ENCODE data around the gene ZNF766.

Gene ZNF766

GRCh38 chr19:52296773-52297600 is 27.6 kb downstream of the ZNF766 start, which contains the start of gene ZNF480:
Gene ZNF480, plus strand, starts transcription at chr19:52297169. Its CDS starts 3,244 bp downstream, at chr19:52300413.
- Histone ChIP-seq H4K20me1 (ENCODE audit: insufficient read depth, low read length) (no peaks in the 10 kb centered on the region; the same call in 1 of the 2 replicates), H3K36me3 (ENCODE audit: insufficient read depth, low read length) (peaks cover 51% of the 10 kb centered on the region), H3K9me3 (ENCODE audit: insufficient read depth, low read length, severe bottlenecking) (peaks cover 24% of the 10 kb centered on the region), H3K27ac (ENCODE audit: low read length) (peak within 1 kb of the TSS; percentile 97), H3K4me2 (ENCODE audit: insufficient read depth, low read length) (peak within 1 kb of the TSS; percentile 88), H2AFZ (ENCODE audit: low read depth, low read length) (peak within 1 kb of the TSS; percentile 99), H3K27me3 (ENCODE audit: insufficient read depth, low read length, poor library complexity) (no peaks in the 10 kb centered on the region), H3K79me2 (ENCODE audit: insufficient read depth, low read length) (peaks cover 31% of the 10 kb centered on the region), H3K9ac (ENCODE audit: low read depth, low read length) (peak within 1 kb of the TSS; percentile 97), H3K4me1 (ENCODE audit: insufficient read depth, low read length) (peaks cover 26% of the 10 kb centered on the region), H3K4me3 (ENCODE audit: low read depth in 1 of 2, low read length in 2 of 2) (peak within 1 kb of the TSS; percentile 84 to 92)
- DNase-seq (peak; percentile 79), ATAC-seq (ENCODE audit: insufficient read depth, low read depth) (peak; percentile 80)
- TF ChIP-seq, protein P1, sequence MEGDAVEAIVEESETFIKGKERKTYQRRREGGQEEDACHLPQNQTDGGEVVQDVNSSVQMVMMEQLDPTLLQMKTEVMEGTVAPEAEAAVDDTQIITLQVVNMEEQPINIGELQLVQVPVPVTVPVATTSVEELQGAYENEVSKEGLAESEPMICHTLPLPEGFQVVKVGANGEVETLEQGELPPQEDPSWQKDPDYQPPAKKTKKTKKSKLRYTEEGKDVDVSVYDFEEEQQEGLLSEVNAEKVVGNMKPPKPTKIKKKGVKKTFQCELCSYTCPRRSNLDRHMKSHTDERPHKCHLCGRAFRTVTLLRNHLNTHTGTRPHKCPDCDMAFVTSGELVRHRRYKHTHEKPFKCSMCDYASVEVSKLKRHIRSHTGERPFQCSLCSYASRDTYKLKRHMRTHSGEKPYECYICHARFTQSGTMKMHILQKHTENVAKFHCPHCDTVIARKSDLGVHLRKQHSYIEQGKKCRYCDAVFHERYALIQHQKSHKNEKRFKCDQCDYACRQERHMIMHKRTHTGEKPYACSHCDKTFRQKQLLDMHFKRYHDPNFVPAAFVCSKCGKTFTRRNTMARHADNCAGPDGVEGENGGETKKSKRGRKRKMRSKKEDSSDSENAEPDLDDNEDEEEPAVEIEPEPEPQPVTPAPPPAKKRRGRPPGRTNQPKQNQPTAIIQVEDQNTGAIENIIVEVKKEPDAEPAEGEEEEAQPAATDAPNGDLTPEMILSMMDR (IDR thresholded peaks at IDR 0.05; ENCODE audit: borderline replicate concordance, extremely low read depth, low read length, poor library complexity, severe bottlenecking): peak; percentile 29
- TF ChIP-seq EZH2 (IDR thresholded peaks at IDR 0.05; ENCODE audit: borderline replicate concordance, low read depth, low read length, severe bottlenecking): no peak

DNA sequence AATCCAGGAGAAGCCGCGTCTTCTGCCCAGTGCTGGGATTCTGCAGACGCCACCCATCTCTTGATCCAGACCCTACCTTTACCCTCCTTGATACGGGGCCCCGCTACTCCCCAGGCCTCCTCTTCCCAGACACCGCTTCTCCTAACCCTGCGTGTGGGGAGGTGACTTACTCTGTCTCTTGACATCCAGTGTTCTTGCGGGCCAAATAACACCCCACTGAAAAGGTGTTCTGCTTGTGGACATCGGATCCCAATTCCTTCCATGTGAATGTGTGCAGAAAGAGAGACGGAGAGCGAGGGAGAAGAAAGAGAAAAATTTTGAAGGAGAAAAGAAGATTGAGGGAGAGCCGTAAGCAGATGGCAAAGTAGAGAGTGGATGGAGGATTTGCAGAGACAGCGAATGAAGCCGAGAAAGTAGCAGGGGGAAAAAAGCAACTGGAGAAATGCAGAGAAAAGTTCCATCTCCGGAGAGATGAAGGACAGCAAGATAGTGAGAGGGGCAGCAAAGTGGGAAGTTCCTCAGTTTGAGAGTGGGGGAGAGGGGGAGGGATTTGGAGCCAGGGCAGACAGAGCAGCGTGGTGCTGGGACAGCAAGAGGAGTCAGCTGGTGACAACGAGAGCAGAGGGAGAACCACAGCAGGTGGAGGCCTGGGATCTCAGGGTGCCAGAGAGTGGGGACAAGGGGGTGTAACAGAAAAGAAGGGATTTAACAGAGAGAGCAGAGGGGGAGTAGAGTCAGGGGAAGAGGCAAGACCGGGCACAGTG is 28.4 kb downstream of the ZNF766 start:
- DNase-seq (peak; percentile 48), ATAC-seq (ENCODE audit: insufficient read depth, low read depth) (peak; percentile 56)
- Histone ChIP-seq H3K9me3 (ENCODE audit: insufficient read depth, low read length, severe bottlenecking) (peaks cover 29% of the 10 kb centered on the region), H3K36me3 (ENCODE audit: insufficient read depth, low read length) (peaks cover 53% of the 10 kb centered on the region), H3K4me2 (ENCODE audit: insufficient read depth, low read length) (peak overlapping the region; percentile 86), H3K9ac (ENCODE audit: low read depth, low read length) (peak overlapping the region; percentile 97), H3K4me3 (ENCODE audit: low read depth in 1 of 2, low read length in 2 of 2) (peak overlapping the region; percentile 84 to 92), H3K79me2 (ENCODE audit: insufficient read depth, low read length) (peaks cover 31% of the 10 kb centered on the region), H3K27me3 (ENCODE audit: insufficient read depth, low read length, poor library complexity) (no peaks in the 10 kb centered on the region), H3K27ac (ENCODE audit: low read length) (peak overlapping the region; percentile 97), H2AFZ (ENCODE audit: low read depth, low read length) (peak overlapping the region; percentile 99), H3K4me1 (ENCODE audit: insufficient read depth, low read length) (peaks cover 26% of the 10 kb centered on the region), H4K20me1 (ENCODE audit: insufficient read depth, low read length) (no peaks in the 10 kb centered on the region)
- no peak for TF ChIP-seq EZH2 (IDR thresholded peaks at IDR 0.05; ENCODE audit: borderline replicate concordance, low read depth, low read length, severe bottlenecking)
- TF ChIP-seq, protein P1 (IDR thresholded peaks at IDR 0.05; ENCODE audit: borderline replicate concordance, extremely low read depth, low read length, poor library complexity, severe bottlenecking): no peak

DNA sequence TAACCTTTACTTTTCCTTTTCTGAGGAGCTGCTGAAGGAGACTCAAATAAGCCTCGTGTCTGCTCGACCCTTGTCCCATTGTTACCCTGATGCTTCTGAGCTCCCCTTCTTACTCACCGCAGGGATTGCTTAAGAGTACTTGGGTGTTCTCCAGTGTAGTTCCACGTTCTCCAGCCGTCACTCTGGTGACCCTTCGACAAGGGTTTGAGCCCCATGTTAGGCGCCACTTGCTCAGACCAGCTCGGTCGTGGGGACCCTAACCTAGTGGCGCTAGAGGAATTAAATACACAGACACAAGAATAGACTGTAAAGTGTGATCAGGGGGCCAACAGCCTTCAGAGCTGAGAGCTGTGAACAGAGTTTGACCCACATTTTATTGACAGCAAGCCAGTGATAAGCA is 37.9 kb downstream of the ZNF766 start:
- no peak overlapping the region for H3K4me2 ChIP-seq (ENCODE audit: insufficient read depth, low read length)
- H3K4me3 ChIP-seq (ENCODE audit: low read depth in 1 of 2, low read length in 2 of 2): no peak overlapping the region
- no peaks in the 10 kb centered on the region for H3K27me3 ChIP-seq (ENCODE audit: insufficient read depth, low read length, poor library complexity)
- no peaks in the 10 kb centered on the region for H4K20me1 ChIP-seq (ENCODE audit: insufficient read depth, low read length)
- H3K4me1 ChIP-seq (ENCODE audit: insufficient read depth, low read length): no peaks in the 10 kb centered on the region
- H3K27ac ChIP-seq (ENCODE audit: low read length): no peak overlapping the region
- no peak overlapping the region for H3K9ac ChIP-seq (ENCODE audit: low read depth, low read length)
- H3K36me3 ChIP-seq (ENCODE audit: insufficient read depth, low read length): peaks cover 92% of the 10 kb centered on the region
- peaks cover 24% of the 10 kb centered on the region for H3K79me2 ChIP-seq (ENCODE audit: insufficient read depth, low read length)
- ATAC-seq (ENCODE audit: insufficient read depth, low read depth) (no peak), DNase-seq (peak; percentile 52)
- peaks cover 66% of the 10 kb centered on the region for H3K9me3 ChIP-seq (ENCODE audit: insufficient read depth, low read length, severe bottlenecking)
- no peak overlapping the region for H2AFZ ChIP-seq (ENCODE audit: low read depth, low read length)
- TF ChIP-seq, protein P1 (IDR thresholded peaks at IDR 0.05; ENCODE audit: borderline replicate concordance, extremely low read depth, low read length, poor library complexity, severe bottlenecking): no peak
- TF ChIP-seq EZH2 (IDR thresholded peaks at IDR 0.05; ENCODE audit: borderline replicate concordance, low read depth, low read length, severe bottlenecking): no peak
